HG03060 (cell line): ENCODE data around the gene S100A6.
"Not testable (repeated sequence)": the region's sequence is repeated elsewhere in the genome, so short reads cannot be mapped to it uniquely, and the experiment has no call there.

ENCODE experiments used
- ATAC-seq: cut with Tn5 transposase; IDR thresholded peaks from one replicate; pipeline ENCODE4 v1.9.1; 2021; ENCODE audit warnings: low read depth, moderate number of reproducible peaks; ENCODE audit not compliant: unreplicated experiment

Gene S100A6

GRCh38 chr1:153535242-153536011 is at the start of gene S100A6:
Gene S100A6, minus strand, starts transcription at chr1:153535991. Its CDS starts 652 bp downstream, at chr1:153535339.
- no peak for ATAC-seq

GRCh38 chr1:153585006-153585405 is 49.2 kb upstream of the S100A6 start:
- ATAC-seq, result no peak

GRCh38 chr1:153583976-153584375 is 48.2 kb upstream of the S100A6 start:
- no peak for ATAC-seq

DNA sequence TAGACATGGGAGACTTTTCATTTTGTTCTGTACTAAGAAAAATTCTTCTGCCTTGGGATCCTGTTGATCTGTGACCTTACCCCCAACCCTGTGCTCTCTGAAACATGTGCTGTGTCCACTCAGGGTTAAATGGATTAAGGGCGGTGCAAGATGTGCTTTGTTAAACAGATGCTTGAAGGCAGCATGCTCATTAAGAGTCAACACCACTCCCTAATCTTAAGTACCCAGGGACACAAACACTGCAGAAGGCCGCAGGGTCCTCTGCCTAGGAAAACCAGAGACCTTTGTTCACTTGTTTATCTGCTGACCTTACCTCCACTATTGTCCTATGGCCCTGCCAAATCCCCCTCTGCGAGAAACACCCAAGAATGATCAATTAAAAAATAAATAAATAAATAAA is 47.7 kb upstream of the S100A6 start:
- ATAC-seq, result not testable (repeated sequence)

DNA sequence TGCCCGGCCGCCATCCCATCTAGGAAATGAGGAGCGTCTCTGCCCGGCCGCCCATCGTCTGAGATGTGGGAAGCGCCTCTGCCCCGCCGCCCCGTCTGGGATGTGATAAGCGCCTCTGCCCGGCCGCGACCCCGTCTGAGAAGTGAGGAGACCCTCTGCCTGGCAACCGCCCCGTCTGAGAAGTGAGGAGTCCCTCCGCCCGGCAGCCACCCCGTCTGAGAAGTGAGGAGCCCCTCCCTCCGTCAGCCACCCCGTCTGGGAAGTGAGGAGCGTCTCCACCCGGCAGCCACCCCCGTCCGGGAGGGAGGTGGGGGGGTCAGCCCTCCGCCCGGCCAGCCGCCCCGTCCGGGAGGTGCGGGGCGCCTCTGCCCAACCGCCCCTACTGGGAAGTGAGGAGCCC is 47.0 kb upstream of the S100A6 start:
- ATAC-seq, result not testable (repeated sequence)

GRCh38 chr1:153578936-153579335 is 43.1 kb upstream of the S100A6 start:
- ATAC-seq, result no peak

GRCh38 chr1:153578490-153578889 is 42.7 kb upstream of the S100A6 start:
- no peak for ATAC-seq

DNA sequence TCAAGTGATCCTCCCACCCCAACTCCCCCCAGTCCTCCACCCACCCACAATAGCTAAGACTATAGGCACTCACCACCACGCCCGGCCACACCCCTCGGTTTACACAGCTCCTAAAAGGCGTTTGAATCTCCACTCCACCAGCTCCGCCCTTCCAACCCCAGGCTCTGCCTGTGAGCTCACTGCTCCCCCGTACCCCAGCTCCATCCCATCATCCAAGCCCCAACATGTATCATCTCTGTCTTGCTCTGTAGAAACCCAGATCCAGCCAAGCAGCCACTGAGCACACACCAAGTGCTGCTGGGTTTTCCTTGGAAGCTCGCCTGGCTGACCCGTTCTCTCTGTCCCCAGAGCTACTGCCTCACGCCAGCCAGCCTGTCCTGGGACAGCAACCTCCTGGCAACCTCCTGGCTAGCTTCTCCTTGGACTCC is 41.8 kb upstream of the S100A6 start:
- no peak for ATAC-seq

- ATAC-seq, result no peak
Observed at GRCh38 chr1:153577138-153577537, 41.3 kb upstream of the S100A6 start.

DNA sequence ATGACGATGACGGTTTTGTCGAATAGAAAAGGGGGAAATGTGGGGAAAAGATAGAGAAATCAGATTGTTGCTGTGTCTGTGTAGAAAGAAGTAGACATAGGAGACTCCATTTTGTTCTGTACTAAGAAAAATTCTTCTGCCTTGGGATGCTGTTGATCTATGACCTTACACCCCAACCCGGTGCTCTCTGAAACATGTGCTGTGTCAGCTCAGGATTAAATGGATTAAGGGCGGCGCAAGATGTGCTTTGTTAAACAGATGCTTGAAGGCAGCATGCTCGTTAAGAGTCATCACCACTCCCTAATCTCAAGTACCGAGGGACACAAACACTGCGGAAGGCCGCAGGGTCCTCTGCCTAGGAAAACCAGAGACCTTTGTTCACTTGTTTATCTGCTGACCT is 39.7 kb upstream of the S100A6 start:
- ATAC-seq, result not testable (repeated sequence)

DNA sequence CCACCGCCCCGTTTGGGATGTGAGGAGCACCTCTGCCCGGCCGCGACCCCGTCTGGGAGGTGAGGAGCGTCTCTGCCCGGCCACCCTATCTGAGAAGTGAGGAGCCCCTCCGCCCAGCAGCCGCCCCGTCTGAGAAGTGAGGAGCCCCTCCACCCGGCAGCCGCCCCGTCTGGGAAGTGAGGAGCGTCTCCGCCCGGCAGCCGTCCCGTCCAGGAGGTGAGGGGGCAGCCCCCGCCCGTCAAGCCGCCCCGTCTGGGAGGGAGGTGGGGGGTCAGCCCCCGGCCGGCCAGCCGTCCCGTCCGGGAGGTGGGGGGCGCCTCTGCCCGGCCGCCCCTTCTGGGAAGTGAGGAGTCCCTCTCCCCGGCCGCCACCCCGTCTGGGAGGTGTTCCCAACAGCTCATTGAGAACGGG is 39.3 kb upstream of the S100A6 start:
- not testable (repeated sequence) for ATAC-seq

DNA sequence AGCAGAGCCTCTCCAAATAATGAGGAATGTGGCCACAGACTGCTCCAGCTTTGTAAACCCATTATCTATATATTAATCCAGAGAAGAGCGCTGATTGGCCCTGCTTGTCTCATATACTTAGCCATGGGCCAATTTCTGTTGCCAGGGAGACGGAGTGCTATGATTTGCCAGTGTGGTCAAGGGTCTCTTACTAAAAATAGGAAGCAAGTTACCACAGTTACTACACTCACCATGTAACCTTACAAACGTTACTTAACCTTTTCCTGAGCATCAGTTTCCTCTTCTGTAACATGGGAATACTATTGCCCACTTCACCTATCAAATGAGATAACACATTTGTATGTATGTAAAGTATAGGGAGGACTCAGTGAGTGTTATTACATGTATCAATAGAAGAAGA is 37.6 kb upstream of the S100A6 start:
- ATAC-seq, result no peak

GRCh38 chr1:153572569-153573015 is 36.8 kb upstream of the S100A6 start:
- no peak for ATAC-seq

DNA sequence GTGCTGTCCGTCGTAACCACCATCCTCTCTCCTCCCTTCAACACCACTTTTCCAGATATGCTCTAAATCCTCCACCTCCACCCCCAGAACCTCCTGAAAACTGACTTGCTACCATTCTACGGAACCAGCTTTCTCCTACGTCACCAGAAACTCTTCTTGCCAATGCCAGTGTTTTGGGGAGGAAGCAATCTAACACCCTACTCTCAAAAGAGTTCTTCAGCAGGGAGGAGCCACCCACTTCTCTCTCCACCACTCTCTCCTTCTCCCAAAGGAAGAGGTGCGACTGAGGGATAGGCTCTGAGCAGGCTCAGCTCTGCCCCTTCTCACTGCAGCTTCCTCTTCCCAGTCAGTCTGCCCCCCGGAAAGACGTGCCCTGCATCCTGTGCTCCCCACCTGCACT is 35.9 kb upstream of the S100A6 start:
- ATAC-seq, result no peak

DNA sequence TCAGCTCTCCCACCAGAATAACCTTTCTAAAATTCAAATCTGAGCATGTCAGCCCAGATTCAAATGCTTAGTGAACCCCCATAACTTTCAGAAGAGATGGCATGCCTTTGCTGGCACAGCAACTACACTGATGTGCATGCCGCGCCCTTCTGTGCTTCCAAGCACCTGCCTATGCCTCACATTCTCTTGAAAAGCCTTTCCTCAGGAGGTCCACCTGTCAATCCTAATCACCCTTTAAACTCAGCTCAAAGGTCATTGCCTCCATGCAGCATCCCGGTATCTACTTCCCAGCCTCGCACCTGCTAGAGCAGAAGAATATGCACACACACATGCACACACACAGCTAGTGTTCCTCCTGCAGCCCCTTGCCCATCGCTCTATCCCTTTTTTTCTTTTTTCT is 35.1 kb upstream of the S100A6 start:
- ATAC-seq, result no peak

GRCh38 chr1:153569465-153569864 is 33.7 kb upstream of the S100A6 start:
- no peak for ATAC-seq

- no peak for ATAC-seq
Observed at GRCh38 chr1:153568367-153569099, 32.7 kb upstream of the S100A6 start.

GRCh38 chr1:153567621-153568366 is 32.0 kb upstream of the S100A6 start:
- ATAC-seq, result no peak

GRCh38 chr1:153566414-153567371 is 30.9 kb upstream of the S100A6 start:
- no peak for ATAC-seq
